Activated naive CD4-positive, alpha-beta T cell treated with anti-CD3 and anti-CD28 coated beads, Interleukin-2, amount 50 U/mL, for 16 hours (primary cell): Measurements from ENCODE around the gene PPARG.
"Not testable (repeated sequence)": the region's sequence is repeated elsewhere in the genome, so short reads cannot be mapped to it uniquely, and the experiment has no call there.

ENCODE experiments used
- DNase-seq: peaks from one replicate; pipeline ENCODE4 v3.0.0-alpha.2; 2020

PPARG gene

GRCh38 chr3:12445523-12446240 lies 156.8 kb downstream of the PPARG start:
- DNase-seq: no peak

- DNase-seq: no peak
Observed at GRCh38 chr3:12446298-12446697, 157.4 kb downstream of the PPARG start.

GRCh38 chr3:12447075-12447474 lies 158.2 kb downstream of the PPARG start:
- no peak for DNase-seq

GRCh38 chr3:12448404-12449202 lies 159.7 kb downstream of the PPARG start:
- DNase-seq: not testable (repeated sequence)

GRCh38 chr3:12449889-12450682 lies 161.2 kb downstream of the PPARG start:
- DNase-seq: no peak

- DNase-seq: no peak
Observed at GRCh38 chr3:12451481-12451880, 162.6 kb downstream of the PPARG start.

GRCh38 chr3:12451960-12452359 lies 163.1 kb downstream of the PPARG start:
- no peak for DNase-seq

- DNase-seq: no peak
Observed at GRCh38 chr3:12452361-12453330, 163.8 kb downstream of the PPARG start.

GRCh38 chr3:12454076-12454815 lies 165.4 kb downstream of the PPARG start:
- DNase-seq: no peak

- no peak for DNase-seq
Observed at GRCh38 chr3:12454816-12455121, 165.9 kb downstream of the PPARG start.

- DNase-seq: no peak
Observed at GRCh38 chr3:12455740-12456139, 166.9 kb downstream of the PPARG start.

GRCh38 chr3:12456441-12456840 lies 167.6 kb downstream of the PPARG start:
- no peak for DNase-seq

GRCh38 chr3:12457380-12457779 lies 168.5 kb downstream of the PPARG start:
- DNase-seq: not testable (repeated sequence)

GRCh38 chr3:12458901-12459300 lies 170.0 kb downstream of the PPARG start:
- DNase-seq: no peak

- DNase-seq: no peak
Observed at GRCh38 chr3:12460127-12460526, 171.3 kb downstream of the PPARG start.

GRCh38 chr3:12461097-12461649 lies 172.3 kb downstream of the PPARG start:
- DNase-seq: no peak

GRCh38 chr3:12462159-12462947 lies 173.5 kb downstream of the PPARG start:
- DNase-seq: peak; percentile 24

GRCh38 chr3:12463686-12464085 lies 174.8 kb downstream of the PPARG start:
- DNase-seq: no peak

GRCh38 chr3:12464181-12464580 lies 175.3 kb downstream of the PPARG start:
- no peak for DNase-seq

- no peak for DNase-seq
Observed at GRCh38 chr3:12465151-12465835, 176.4 kb downstream of the PPARG start.
